ENCODE results near the gene FDX1.

DNA sequence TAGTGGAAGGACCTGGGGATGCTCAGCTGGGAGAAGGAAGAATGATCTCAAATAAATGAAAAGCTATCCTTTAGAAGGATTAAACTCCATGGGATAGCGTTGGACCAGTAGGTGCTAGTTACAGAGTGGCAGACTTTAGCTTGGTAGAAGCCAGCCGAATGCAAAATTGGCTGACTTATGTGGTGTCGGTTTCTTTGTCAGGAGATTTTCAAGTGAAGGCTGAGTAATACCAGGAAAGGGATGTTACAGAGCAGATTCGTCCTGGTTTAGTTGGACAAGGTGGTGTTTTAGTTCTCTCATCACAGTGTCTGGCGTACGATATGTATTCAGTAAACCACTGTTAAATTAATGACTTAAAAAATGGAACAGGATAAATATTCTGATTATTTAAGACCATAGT lies 26.0 kb downstream of the FDX1 start:
- TF ChIP-seq MYNN (CRISPR knock-in tag; IDR thresholded peaks at IDR 0.05; ENCODE audit: low read depth) (no peak), SIN3A (IDR thresholded peaks at IDR 0.05; ENCODE audit: borderline replicate concordance, low read depth, low read length) (no peak), POLR2AphosphoS5 (IDR thresholded peaks at IDR 0.05; ENCODE audit: low read depth, low read length) (no peak), ZNF121 (CRISPR knock-in tag; IDR thresholded peaks at IDR 0.05) (no peak), SP1 (IDR thresholded peaks at IDR 0.05) (no peak), SP1 (CRISPR knock-in tag; IDR thresholded peaks at IDR 0.05) (no peak), ETV6 (CRISPR knock-in tag; conservative IDR thresholded peaks at IDR 0.05) (no peak), KLF11 (CRISPR knock-in tag; IDR thresholded peaks at IDR 0.05) (no peak), ZNF674 (CRISPR knock-in tag; IDR thresholded peaks at IDR 0.05; ENCODE audit: low read depth) (no peak), NR1H2 (CRISPR knock-in tag; IDR thresholded peaks at IDR 0.05; ENCODE audit: borderline replicate concordance, low read depth) (no peak), ZNF383 (CRISPR knock-in tag; IDR thresholded peaks at IDR 0.05; ENCODE audit: borderline replicate concordance) (no peak)
- TF ChIP-seq, protein P1, sequence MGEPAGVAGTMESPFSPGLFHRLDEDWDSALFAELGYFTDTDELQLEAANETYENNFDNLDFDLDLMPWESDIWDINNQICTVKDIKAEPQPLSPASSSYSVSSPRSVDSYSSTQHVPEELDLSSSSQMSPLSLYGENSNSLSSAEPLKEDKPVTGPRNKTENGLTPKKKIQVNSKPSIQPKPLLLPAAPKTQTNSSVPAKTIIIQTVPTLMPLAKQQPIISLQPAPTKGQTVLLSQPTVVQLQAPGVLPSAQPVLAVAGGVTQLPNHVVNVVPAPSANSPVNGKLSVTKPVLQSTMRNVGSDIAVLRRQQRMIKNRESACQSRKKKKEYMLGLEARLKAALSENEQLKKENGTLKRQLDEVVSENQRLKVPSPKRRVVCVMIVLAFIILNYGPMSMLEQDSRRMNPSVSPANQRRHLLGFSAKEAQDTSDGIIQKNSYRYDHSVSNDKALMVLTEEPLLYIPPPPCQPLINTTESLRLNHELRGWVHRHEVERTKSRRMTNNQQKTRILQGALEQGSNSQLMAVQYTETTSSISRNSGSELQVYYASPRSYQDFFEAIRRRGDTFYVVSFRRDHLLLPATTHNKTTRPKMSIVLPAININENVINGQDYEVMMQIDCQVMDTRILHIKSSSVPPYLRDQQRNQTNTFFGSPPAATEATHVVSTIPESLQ (CRISPR knock-in tag; conservative IDR thresholded peaks at IDR 0.05): no peak
- TF ChIP-seq, protein P2, sequence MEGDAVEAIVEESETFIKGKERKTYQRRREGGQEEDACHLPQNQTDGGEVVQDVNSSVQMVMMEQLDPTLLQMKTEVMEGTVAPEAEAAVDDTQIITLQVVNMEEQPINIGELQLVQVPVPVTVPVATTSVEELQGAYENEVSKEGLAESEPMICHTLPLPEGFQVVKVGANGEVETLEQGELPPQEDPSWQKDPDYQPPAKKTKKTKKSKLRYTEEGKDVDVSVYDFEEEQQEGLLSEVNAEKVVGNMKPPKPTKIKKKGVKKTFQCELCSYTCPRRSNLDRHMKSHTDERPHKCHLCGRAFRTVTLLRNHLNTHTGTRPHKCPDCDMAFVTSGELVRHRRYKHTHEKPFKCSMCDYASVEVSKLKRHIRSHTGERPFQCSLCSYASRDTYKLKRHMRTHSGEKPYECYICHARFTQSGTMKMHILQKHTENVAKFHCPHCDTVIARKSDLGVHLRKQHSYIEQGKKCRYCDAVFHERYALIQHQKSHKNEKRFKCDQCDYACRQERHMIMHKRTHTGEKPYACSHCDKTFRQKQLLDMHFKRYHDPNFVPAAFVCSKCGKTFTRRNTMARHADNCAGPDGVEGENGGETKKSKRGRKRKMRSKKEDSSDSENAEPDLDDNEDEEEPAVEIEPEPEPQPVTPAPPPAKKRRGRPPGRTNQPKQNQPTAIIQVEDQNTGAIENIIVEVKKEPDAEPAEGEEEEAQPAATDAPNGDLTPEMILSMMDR (CRISPR knock-in tag; IDR thresholded peaks at IDR 0.05): no peak

Data from HepG2 (cell line).